PFSK-1 (cell line): ENCODE data around the gene MAP3K3.

ENCODE experiments used
- POLR2AphosphoS5 ChIP-seq: IDR thresholded peaks from 2 replicates; pipeline ENCODE4 v1.6.1; 2012; ENCODE audit warnings: low read depth, mild to moderate bottlenecking, control low read depth, low read length, moderate library complexity
- SIN3A ChIP-seq: IDR thresholded peaks from 2 replicates; pipeline ENCODE4 v1.6.1; 2012; ENCODE audit warnings: mild to moderate bottlenecking, low read length, moderate library complexity, borderline replicate concordance; ENCODE audit not compliant: insufficient read depth

DNA sequence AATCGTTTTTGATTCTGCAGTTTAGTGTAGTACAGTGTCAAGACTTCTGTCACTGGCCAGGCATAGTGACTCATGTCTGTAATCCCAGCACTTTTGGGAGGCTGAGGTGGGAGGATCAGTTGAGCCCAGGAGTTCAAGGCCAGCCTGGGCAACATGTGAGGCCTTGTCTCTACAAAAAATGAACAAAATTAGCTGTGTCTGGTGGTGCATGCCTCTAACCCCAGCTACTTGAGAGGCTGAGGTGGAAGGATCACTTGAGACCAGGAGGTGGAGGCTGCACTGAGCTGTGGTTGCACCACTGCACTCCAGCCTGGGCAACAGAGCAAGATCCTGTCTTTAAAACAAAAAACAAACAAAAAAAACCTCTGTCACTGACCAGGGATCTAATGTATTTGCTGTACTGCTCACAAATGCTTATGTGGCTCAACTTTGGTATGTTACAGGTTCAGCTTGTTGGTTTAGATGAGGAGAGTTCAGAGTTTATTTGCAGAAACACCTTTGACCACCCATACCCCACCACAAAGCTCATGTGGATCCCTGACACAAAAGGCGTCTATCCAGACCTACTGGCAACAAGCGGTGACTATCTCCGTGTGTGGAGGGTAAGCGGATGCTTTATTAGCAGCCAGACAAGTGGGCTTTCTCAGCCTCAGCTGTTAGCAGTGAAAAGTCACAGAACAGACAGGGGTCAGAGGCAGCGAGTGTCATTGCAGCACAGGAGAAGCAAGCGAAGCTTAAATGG, 44.0 kb upstream of the MAP3K3 start:
- TF ChIP-seq SIN3A (no peak), POLR2AphosphoS5 (no peak)
